ENCODE measurements around the gene ACOT12.

ACOT12 gene

DNA sequence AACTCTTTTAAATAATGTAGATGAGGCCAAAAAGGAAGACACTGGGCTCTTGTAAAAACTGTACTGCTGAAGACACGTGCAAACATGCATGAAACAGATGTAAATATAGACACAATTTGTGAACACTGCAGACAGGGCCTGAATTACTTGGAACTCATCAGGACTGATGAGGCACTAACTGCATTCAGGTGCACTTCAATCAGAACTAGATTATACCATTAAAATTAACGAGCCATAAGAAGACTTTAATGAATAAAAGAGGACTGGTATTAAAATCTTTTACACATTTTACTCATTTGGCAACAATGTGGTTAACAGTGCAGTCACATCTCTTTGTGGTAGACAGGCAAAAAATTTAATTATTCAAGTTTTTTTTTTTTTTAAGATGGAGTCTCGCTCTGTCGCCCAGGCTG is 105.9 kb downstream of the ACOT12 start:
- no peak for DNase-seq (ENCODE audit: low spot score)

DNA sequence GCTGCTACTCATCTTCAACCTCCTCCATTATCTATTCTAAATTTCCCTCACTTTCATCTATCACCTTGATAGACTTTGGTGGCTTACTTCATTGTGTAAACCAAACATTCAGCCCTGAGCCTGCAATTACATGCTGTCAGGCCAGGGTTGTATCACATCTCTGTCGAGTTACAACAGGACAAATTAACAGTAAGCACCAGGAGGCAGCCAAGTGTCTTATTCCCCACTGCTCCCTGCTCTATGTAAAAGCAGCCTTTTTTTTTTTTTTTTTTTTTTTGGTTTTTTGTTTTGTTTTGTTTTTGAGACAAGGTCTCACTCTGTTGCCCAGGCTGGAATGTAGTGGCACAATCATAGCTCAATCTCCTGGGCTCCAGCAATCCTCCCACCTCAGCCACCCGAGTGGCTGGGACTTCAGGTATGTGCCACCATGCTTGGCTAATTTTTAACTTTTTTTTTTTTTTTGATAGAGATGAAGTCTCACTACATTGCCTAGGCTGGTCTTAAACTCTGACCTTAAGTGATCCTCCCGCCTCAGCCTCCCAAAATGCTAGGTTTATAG is 107.8 kb downstream of the ACOT12 start:
- no peak for DNase-seq (ENCODE audit: low spot score)

- no peak for DNase-seq (ENCODE audit: low spot score)
Measured at GRCh38 chr5:81283976-81284375, 110.0 kb downstream of the ACOT12 start.
